HepG2 (cell line): ENCODE results near the gene CEP120. TPM values are rescaled to one million over a fixed set of nuclear protein-coding genes. Genes with fewer than 3 reads are reported as not detected.

Source experiments
- ATF2 ChIP-seq: sonication (generic); formaldehyde crosslinking; IDR thresholded peaks from 2 replicates; pipeline ENCODE4 v1.4.0; 2020; ENCODE audit warnings: missing genetic modification reagents
- DRAP1 ChIP-seq: IDR thresholded peaks from 2 replicates; pipeline ENCODE4 v1.6.1; 2016; ENCODE audit warnings: missing genetic modification reagents, missing compliant biosample characterization
- ETV5 ChIP-seq: IDR thresholded peaks from 2 replicates; pipeline ENCODE4 v1.6.1; 2018; ENCODE audit warnings: missing biosample characterization, missing genetic modification reagents, inconsistent platforms, borderline replicate concordance
- FOXC1 ChIP-seq: sonication (generic); formaldehyde crosslinking; IDR thresholded peaks from 2 replicates; pipeline ENCODE4 v1.8.0; 2022; ENCODE audit warnings: mild to moderate bottlenecking, missing genetic modification reagents, borderline replicate concordance
- GABPB1 ChIP-seq: IDR thresholded peaks from 2 replicates; pipeline ENCODE4 v1.6.1; 2016; ENCODE audit warnings: mild to moderate bottlenecking, missing genetic modification reagents, moderate library complexity, missing compliant biosample characterization
- MATR3 ChIP-seq: sonication (generic); formaldehyde crosslinking; IDR thresholded peaks from 2 replicates; pipeline ENCODE4 v1.4.0; 2020; ENCODE audit warnings: missing genetic modification reagents
- MAX ChIP-seq: IDR thresholded peaks from 2 replicates; pipeline ENCODE4 v1.6.1; 2012; ENCODE audit warnings: inconsistent platforms
- MBNL3 ChIP-seq: fragments of 250-450 bp; sonication (Bioruptor Pico); conservative IDR thresholded peaks from 2 replicates; pipeline ENCODE4 v1.8.0; 2022; ENCODE audit warnings: mild to moderate bottlenecking, inconsistent platforms
- MED8 ChIP-seq: sonication (generic); formaldehyde crosslinking; IDR thresholded peaks from 2 replicates; pipeline ENCODE4 v1.8.1; 2023; ENCODE audit warnings: mild to moderate bottlenecking, missing genetic modification reagents; ENCODE audit not compliant: insufficient replicate concordance
- MIER2 ChIP-seq: IDR thresholded peaks from 2 replicates; pipeline ENCODE4 v1.6.1; 2016; ENCODE audit warnings: missing biosample characterization, missing genetic modification reagents
- MTERF4 ChIP-seq: sonication (generic); formaldehyde crosslinking; IDR thresholded peaks from 2 replicates; pipeline ENCODE4 v1.8.0; 2023; ENCODE audit warnings: mild to moderate bottlenecking, missing genetic modification reagents
- MYPOP ChIP-seq: sonication (generic); formaldehyde crosslinking; IDR thresholded peaks from 2 replicates; pipeline ENCODE4 v1.8.1; 2023; ENCODE audit warnings: mild to moderate bottlenecking, moderate library complexity, missing genetic modification reagents
- NAIF1 ChIP-seq: sonication (generic); formaldehyde crosslinking; IDR thresholded peaks from 2 replicates; pipeline ENCODE4 v1.5.0; 2020; ENCODE audit warnings: mild to moderate bottlenecking, missing genetic modification reagents, borderline replicate concordance
- PATZ1 ChIP-seq: sonication (generic); formaldehyde crosslinking; IDR thresholded peaks from 2 replicates; pipeline ENCODE4 v1.4.0; 2020; ENCODE audit warnings: missing genetic modification reagents
- SIN3B ChIP-seq: fragments of 150-350 bp; IDR thresholded peaks from 2 replicates; pipeline ENCODE4 v1.6.1; 2014; ENCODE audit warnings: low read length
- SMAD9 ChIP-seq: sonication (generic); formaldehyde crosslinking; IDR thresholded peaks from 2 replicates; pipeline ENCODE4 v1.5.1; 2020; ENCODE audit warnings: mild to moderate bottlenecking, missing genetic modification reagents
- TBX2 ChIP-seq: sonication (generic); formaldehyde crosslinking; IDR thresholded peaks from 2 replicates; pipeline ENCODE4 v1.5.0; 2020; ENCODE audit warnings: missing genetic modification reagents, mild to moderate bottlenecking, borderline replicate concordance
- ZMYM3 ChIP-seq: sonication (generic); formaldehyde crosslinking; IDR thresholded peaks from 2 replicates; pipeline ENCODE4 v1.5.1; 2020; ENCODE audit warnings: mild to moderate bottlenecking, missing genetic modification reagents
- ZNF333 ChIP-seq: sonication (generic); formaldehyde crosslinking; IDR thresholded peaks from 2 replicates; pipeline ENCODE4 v1.4.0; 2020; ENCODE audit warnings: mild to moderate bottlenecking, missing genetic modification reagents, borderline replicate concordance
- ZNF501 ChIP-seq: sonication (generic); formaldehyde crosslinking; IDR thresholded peaks from 2 replicates; pipeline ENCODE4 v1.5.1; 2020; ENCODE audit warnings: mild to moderate bottlenecking, moderate library complexity, missing genetic modification reagents
- ZNF576 ChIP-seq: sonication (generic); formaldehyde crosslinking; IDR thresholded peaks from 2 replicates; pipeline ENCODE4 v1.4.0; 2020; ENCODE audit warnings: mild to moderate bottlenecking, missing genetic modification reagents
- ZNF720 ChIP-seq: sonication (generic); formaldehyde crosslinking; IDR thresholded peaks from 2 replicates; pipeline ENCODE4 v1.4.0; 2020; ENCODE audit warnings: missing genetic modification reagents
- ZNF768 ChIP-seq: sonication (generic); formaldehyde crosslinking; IDR thresholded peaks from 2 replicates; pipeline ENCODE4 v1.4.0; 2020; ENCODE audit warnings: missing genetic modification reagents
- ZNF792 ChIP-seq: IDR thresholded peaks from 2 replicates; pipeline ENCODE4 v1.6.1; 2016
- polyA plus RNA-seq, 8 experiments: library from polyadenylated mRNA; depleted of rRNA in 3 of 8; stranded (reverse) in 7 of 8; unstranded in 1 of 8; fragments of >200 nt; fragmentation: Illumina TruSeq in 4 of 8; extraction: Trizol in 4 of 8; gene quantifications; 2 replicates each; pipeline versions ENCODE4 v1.2.1 to v1.2.3, GENCODE V29; 2011 to 2016; ENCODE audit warnings: low read depth in 4 of 8, missing spikeins in 1 of 8, mixed read lengths in 1 of 8; ENCODE audit not compliant: insufficient read depth in 1 of 8
- total RNA-seq, 5 experiments: library from RNA; depleted of rRNA; stranded (reverse); fragments of >200 nt; fragmentation: Illumina TruSeq; extraction: Trizol; gene quantifications; 2 replicates each; pipeline ENCODE4 v1.2.3, GENCODE V29; 2016; ENCODE audit warnings: low read depth in 1 of 5

CEP120 gene
- total and polyA plus RNA-seq, 2 of the 13 experiments (the other 11 are each of a cell fraction or from before 2014, with no cell fraction given) = 8.0 to 14.7 TPM

- no peak for TF ChIP-seq MTERF4 (CRISPR knock-in tag)
- no peak for TF ChIP-seq MATR3
- peak; percentile 91 for TF ChIP-seq ATF2 (CRISPR knock-in tag)
- no peak for TF ChIP-seq ZNF333
- peak; percentile 95 for TF ChIP-seq NAIF1 (CRISPR knock-in tag)
- TF ChIP-seq MAX = peak; percentile 60
- TF ChIP-seq SIN3B = peak; percentile 68; the same call in 1 of the 2 replicates
- peak; percentile 61; the same call in 1 of the 2 replicates for TF ChIP-seq MIER2 (CRISPR knock-in tag)
- TF ChIP-seq MED8 (CRISPR knock-in tag) = no peak
- peak; percentile 42 for TF ChIP-seq MYPOP (CRISPR knock-in tag)
- TF ChIP-seq TBX2 (CRISPR knock-in tag) = peak; percentile 89
- peak; percentile 74; the same call in 1 of the 2 replicates for TF ChIP-seq ETV5
- peak; percentile 82 for TF ChIP-seq DRAP1 (CRISPR knock-in tag)
- 0 out of 2 replicates have a peak, but pooled peaks have one; percentile 13 for TF ChIP-seq ZNF720 (CRISPR knock-in tag)
- peak; percentile 91 for TF ChIP-seq GABPB1 (CRISPR knock-in tag)
- TF ChIP-seq FOXC1 = peak; percentile 87; the same call in 1 of the 2 replicates
- TF ChIP-seq ZMYM3 (CRISPR knock-in tag) = no peak
- TF ChIP-seq ZNF792 = peak; percentile 95
- TF ChIP-seq PATZ1 (CRISPR knock-in tag) = peak; percentile 38; the same call in 1 of the 2 replicates
- peak; percentile 63; the same call in 1 of the 2 replicates for TF ChIP-seq ZNF768
- TF ChIP-seq ZNF501 (CRISPR knock-in tag) = peak; percentile 95
- no peak for TF ChIP-seq ZNF576 (CRISPR knock-in tag)
- no peak for TF ChIP-seq SMAD9 (CRISPR knock-in tag)
- TF ChIP-seq MBNL3 (CRISPR knock-in tag) = no peak
These were observed at the start of gene CEP120 (continued) for GRCh38 chr5:123423278-123424149.
